GM12878 (cell line): ENCODE results near the gene MCEMP1. TPM values are rescaled to one million over a fixed set of nuclear protein-coding genes. Genes with fewer than 3 reads are reported as not detected.

ENCODE experiments used
- ATAC-seq: fragments of 200-7000 bp; cut with Tn5 transposase; 3 replicates; pipeline ENCODE4 v1.9.1; 2020; ENCODE audit warnings: mild to moderate bottlenecking, moderate library complexity
- BruUV-seq: library from RNA; stranded (reverse); fragments of 400-500 nt; replicated peaks from 2 replicates; lab custom pipeline; 2021; lab: Mats Ljungman, UMichigan
- CTCF ChIA-PET: fragments of 300-600 bp; sonication (Branson Sonifier 250); formaldehyde crosslinking; extraction: SDS; loops from one replicate; lab custom pipeline; 2021; ENCODE audit warnings: inconsistent platforms; lab: Yijun Ruan, JAX
- POLR2A ChIA-PET: fragments of 350-600 bp; formaldehyde crosslinking; extraction: SDS; loops from one replicate; lab custom pipeline; 2021; ENCODE audit warnings: inconsistent platforms; lab: Charles Lee
- RAD21 ChIA-PET: fragments of 300-600 bp; sonication (Branson Sonifier 250); formaldehyde crosslinking; loops from one replicate; lab custom pipeline; 2023; ENCODE audit warnings: antibody characterized with exemption; ENCODE audit not compliant: unreplicated experiment; lab: Charles Lee
- SMC1A ChIA-PET: fragments of 300-600 bp; sonication (Branson Sonifier 250); formaldehyde crosslinking; loops from one replicate; lab custom pipeline; 2023; ENCODE audit not compliant: unreplicated experiment, uncharacterized antibody; lab: Charles Lee
- DNase-seq: peaks from one replicate; pipeline ENCODE4 v3.0.0-alpha.2; 2011; ENCODE audit warnings: low read depth, low spot score
- FAIRE-seq: peaks from 3 replicates; lab custom pipeline; 2011; peaks lifted over from hg19 to GRCh38; lab: Jason Lieb, UNC
- H2AFZ ChIP-seq: 2 replicates; pipeline ENCODE4 v1.6.0; 2011; ENCODE audit warnings: low read depth, low read length, control low read depth; ENCODE audit not compliant: control insufficient read depth
- H3K27ac ChIP-seq: 2 replicates; pipeline ENCODE4 v1.5.1; 2011; ENCODE audit warnings: control low read depth; ENCODE audit not compliant: control insufficient read depth, insufficient read depth
- H3K27me3 ChIP-seq, 2 experiments: replicated peaks in 1 of 2; 2 replicates each; pipeline versions ENCODE4 v1.6.0 to v1.6.1; 2011; ENCODE audit warnings: low read length in 1 of 2; ENCODE audit not compliant: control insufficient read depth in 2 of 2, insufficient read depth in 2 of 2
- H3K36me3 ChIP-seq, 2 experiments: 2 replicates each; pipeline ENCODE4 v1.5.1; 2011; ENCODE audit warnings: low read length in 1 of 2; ENCODE audit not compliant: control insufficient read depth in 2 of 2, insufficient read depth in 2 of 2
- H3K4me1 ChIP-seq: 2 replicates; pipeline ENCODE4 v1.6.1; 2011; ENCODE audit warnings: mild to moderate bottlenecking, low read length, moderate library complexity, mixed read lengths; ENCODE audit not compliant: control insufficient read depth, insufficient read depth
- H3K4me2 ChIP-seq: 2 replicates; pipeline ENCODE4 v1.6.0; 2011; ENCODE audit warnings: control low read depth; ENCODE audit not compliant: control insufficient read depth, insufficient read depth
- H3K4me3 ChIP-seq: fragments of 200-600 bp; sonication (generic); 2 replicates; pipeline ENCODE4 v1.5.1; 2016
- H3K79me2 ChIP-seq: 2 replicates; pipeline ENCODE4 v1.6.0; 2011; ENCODE audit warnings: low read length; ENCODE audit not compliant: control insufficient read depth, insufficient read depth
- H3K9ac ChIP-seq: 2 replicates; pipeline ENCODE4 v1.8.0; 2011; ENCODE audit warnings: low read length, control low read depth, mixed read lengths; ENCODE audit not compliant: control insufficient read depth, insufficient read depth
- H3K9me3 ChIP-seq: replicated peaks from 3 replicates; pipeline ENCODE4 v1.5.1; 2011; ENCODE audit warnings: mild to moderate bottlenecking, low read length; ENCODE audit not compliant: control insufficient read depth, insufficient read depth
- H4K20me1 ChIP-seq: 2 replicates; pipeline ENCODE4 v1.6.0; 2011; ENCODE audit not compliant: control insufficient read depth, insufficient read depth
- BMI1 ChIP-seq: fragments of 450-650 bp; IDR thresholded peaks from 2 replicates; pipeline ENCODE4 v1.6.1; 2016; ENCODE audit warnings: mild to moderate bottlenecking, moderate library complexity, borderline replicate concordance
- CEBPB ChIP-seq, 2 experiments: fragments of 150-350 bp in 1 of 2; IDR thresholded peaks; 2 replicates each; pipeline ENCODE4 v1.6.1; 2012 to 2014; ENCODE audit warnings: low read depth in 2 of 2, low read length in 2 of 2, borderline replicate concordance in 1 of 2, inconsistent platforms in 1 of 2
- CHD1 ChIP-seq: IDR thresholded peaks from 2 replicates; pipeline ENCODE4 v1.6.1; 2012; ENCODE audit warnings: low read depth, low read length, improper control_type of control experiment
- GATAD2B ChIP-seq: fragments of 450-650 bp; conservative IDR thresholded peaks from 2 replicates; pipeline ENCODE4 v1.6.1; 2017; ENCODE audit warnings: low read depth, mild to moderate bottlenecking, moderate library complexity
- KLF5 ChIP-seq: fragments of 450-650 bp; IDR thresholded peaks from 2 replicates; pipeline ENCODE4 v1.6.1; 2014; ENCODE audit warnings: mild to moderate bottlenecking; ENCODE audit not compliant: partially characterized antibody
- NRF1 ChIP-seq: conservative IDR thresholded peaks from 2 replicates; pipeline ENCODE4 v1.6.1; 2011; ENCODE audit warnings: mild to moderate bottlenecking, low read depth, low read length, improper control_type of control experiment
- RAD51 ChIP-seq: fragments of 450-650 bp; IDR thresholded peaks from 2 replicates; pipeline ENCODE4 v1.6.1; 2016; ENCODE audit warnings: moderate library complexity, mild to moderate bottlenecking, inconsistent platforms
- RUNX3 ChIP-seq: IDR thresholded peaks from 2 replicates; pipeline ENCODE4 v1.6.1; 2012; ENCODE audit warnings: low read length, inconsistent platforms
- SIN3A ChIP-seq: IDR thresholded peaks from 2 replicates; pipeline ENCODE4 v1.6.1; 2012; ENCODE audit warnings: low read depth, low read length, improper control_type of control experiment
- SUPT20H ChIP-seq: IDR thresholded peaks from 2 replicates; pipeline ENCODE4 v1.6.1; 2011; ENCODE audit warnings: low read depth, mild to moderate bottlenecking, low read length, moderate library complexity, borderline replicate concordance; ENCODE audit not compliant: control insufficient read depth
- USF1 ChIP-seq: IDR thresholded peaks from 2 replicates; pipeline ENCODE4 v1.6.1; 2011; ENCODE audit warnings: borderline replicate concordance, low read depth, mild to moderate bottlenecking, moderate library complexity, mixed read lengths, low read length; ENCODE audit not compliant: insufficient read depth; ENCODE audit errors: extremely low read length
- ZBED1 ChIP-seq: IDR thresholded peaks from 2 replicates; pipeline ENCODE4 v1.6.1; 2016; ENCODE audit warnings: borderline replicate concordance
- ZBTB11 ChIP-seq: fragments of 450-650 bp; formaldehyde crosslinking; IDR thresholded peaks from 2 replicates; pipeline ENCODE4 v1.5.0; 2022; ENCODE audit warnings: mild to moderate bottlenecking, missing genetic modification characterization
- ZSCAN29 ChIP-seq: fragments of 450-650 bp; IDR thresholded peaks from 2 replicates; pipeline ENCODE4 v1.6.1; 2017; ENCODE audit warnings: mild to moderate bottlenecking, moderate library complexity
- WGBS: methylation state at CpG from one replicate; pipeline ENCODE4 v1.1.6; 2016; ENCODE audit warnings: low lambda C conversion rate; ENCODE audit not compliant: insufficient replicate concordance, insufficient coverage; ENCODE audit errors: missing lambda C conversion rate; 5-methylcytosine and 5-hydroxymethylcytosine counted together
- in situ Hi-C: fragments of 300-500 bp; cut with MboI; formaldehyde crosslinking; loops from 9 replicates; pipeline ENCODE4 v1.14.3; 2018; ENCODE audit warnings: mixed read lengths
- intact Hi-C: fragments of 100-400 bp; cut with micrococcal nuclease; formaldehyde crosslinking; loops from one replicate; pipeline ENCODE4 v1.14.2; 2022; ENCODE audit not compliant: unreplicated experiment
- polyA plus RNA-seq, 11 experiments: library from polyadenylated mRNA; depleted of rRNA in 4 of 11; unstranded in 6 of 11; stranded (reverse) in 5 of 11; fragments of >200 nt; fragmentation: Nextera tagmentation in 4 of 11; fragmentation: Illumina TruSeq in 1 of 11; extraction: Ambion mirVana in 4 of 11; extraction: Trizol in 1 of 11; gene quantifications; 1 replicate in 1 of 11; 2 replicates in 10 of 11; pipeline versions ENCODE4 v1.2.1 to v1.2.3, GENCODE V29; 2011 to 2016; ENCODE audit warnings: inconsistent platforms in 2 of 11, missing spikeins in 2 of 11, low read depth in 1 of 11
- total RNA-seq, 4 experiments: library from RNA; depleted of rRNA in 3 of 4; stranded (reverse); fragments of >200 nt in 3 of 4; fragmentation: Illumina TruSeq in 1 of 4; extraction: Trizol in 1 of 4; gene quantifications; 2 replicates each; pipeline versions ENCODE4 v1.2.1 to v1.2.3, GENCODE V29; 2013 to 2021
- TF ChIP-seq, protein P1 (sequence below): IDR thresholded peaks from 2 replicates; pipeline ENCODE4 v1.6.1; 2012; ENCODE audit warnings: low read depth, low read length, improper control_type of control experiment
- TF ChIP-seq, protein P2 (sequence below): IDR thresholded peaks from 2 replicates; pipeline ENCODE4 v1.6.1; 2011; ENCODE audit warnings: borderline replicate concordance, low read depth, mild to moderate bottlenecking, moderate library complexity, low read length; ENCODE audit not compliant: insufficient read depth, poor library complexity, severe bottlenecking

The MCEMP1 gene
- total and polyA plus RNA-seq, 10 of the 15 experiments (the other 5 are each of a cell fraction or from before 2014, with no cell fraction given), result 0.08 to 0.55 (median 0.26) TPM; not detected in 1

DNA sequence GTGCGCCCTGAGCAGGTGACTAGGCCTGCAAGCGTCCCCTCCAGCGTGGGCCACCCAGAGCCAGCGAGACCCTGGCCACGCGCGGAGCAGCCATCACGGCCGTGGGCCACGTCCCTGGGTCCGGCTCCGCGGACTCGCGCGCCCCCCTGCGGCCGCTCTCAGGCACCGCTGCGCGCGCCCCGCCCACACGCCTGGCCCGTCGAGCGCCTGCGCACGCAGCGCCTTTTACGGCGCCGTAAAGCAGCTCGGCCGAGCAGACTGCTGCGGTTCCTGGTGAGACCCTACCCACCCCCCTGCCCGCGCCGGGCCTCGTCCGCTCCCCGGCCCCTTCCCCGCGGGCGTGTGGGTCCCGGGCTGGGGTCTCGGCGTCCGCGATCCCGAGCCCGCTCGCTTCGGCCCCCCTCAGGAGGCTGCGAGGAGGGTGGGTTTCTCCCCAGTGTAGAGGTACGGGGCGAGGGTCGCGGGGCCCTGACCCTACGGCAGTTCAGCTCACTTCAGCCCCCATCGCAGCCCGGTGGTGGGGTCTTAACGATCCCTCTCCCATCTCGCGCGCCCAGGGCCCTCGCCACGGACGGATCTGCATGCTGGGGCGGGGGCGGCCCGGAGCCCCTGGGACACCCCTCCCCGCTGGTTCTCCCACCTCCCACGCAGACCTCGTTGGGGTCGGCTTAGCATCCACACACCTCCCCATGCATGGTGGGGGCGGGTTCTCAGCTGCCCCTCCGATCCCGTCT is 3.9 kb downstream of the MCEMP1 start, which contains the start of gene TRAPPC5:
TRAPPC5 (plus strand) TSS at position 228 of the 734 bp plus-strand sequence. CDS start 1,421 bp downstream, outside the sequence.
- ChIA-PET RAD21 (interaction anchor here (0.6 to 1.7 kb wide), 23 partner anchors 16 to 581 kb away, joined by 3 to 23 read pairs (median 4); partner anchors contain the start of genes FCER2 and SNAPC2), SMC1A (interaction anchor here (0.6 to 2.9 kb wide), 20 partner anchors 15 to 611 kb away, joined by 3 to 26 read pairs (median 3); partner anchors contain the start of genes FCER2 and ZNF557), CTCF (interaction anchor here (0.6 to 2.5 kb wide), 49 partner anchors 12 to 581 kb away, joined by 3 to 40 read pairs (median 4); partner anchors contain the start of genes CD209, FCER2, MAP2K7 and PET100), POLR2A (interaction anchor here (0.7 to 1.9 kb wide), 6 partner anchors 15 to 293 kb away, joined by 3 to 10 read pairs (median 6); no protein-coding TSS in a partner anchor)
- Histone ChIP-seq H3K4me1 (peaks cover 39% of the 10 kb centered on the region), H3K9me3 (no peaks in the 10 kb centered on the region; the same call in 2 of the 3 replicates), H3K9ac (peak within 1 kb of the TSS; percentile 97), H3K4me2 (peak within 1 kb of the TSS; percentile 88), H4K20me1 (no peaks in the 10 kb centered on the region), H2AFZ (peak within 1 kb of the TSS; percentile 91), H3K27me3 (no peaks in the 10 kb centered on the region), H3K36me3 (peaks cover 0 to 3% of the 10 kb centered on the region in 2 experiments; a peak in 3 of 4 replicates), H3K4me3 (peak within 1 kb of the TSS; percentile 85), H3K27ac (peak within 1 kb of the TSS; percentile 97), H3K79me2 (peaks cover 23% of the 10 kb centered on the region)
- in situ Hi-C loops, result loop anchor here (5.0 kb wide), 1 partner anchor 113 kb away; no protein-coding TSS in a partner anchor
- FAIRE-seq, result peak; percentile 65
- no TSS peak for BruUV-seq
- intact Hi-C loops, result loop anchor here (10.0 kb wide), 1 partner anchor 224 kb away; the partner anchor contains the start of gene MAP2K7
- ATAC-seq, result peak; percentile 79
- DNase-seq, result no peak
- WGBS, result under 1% methylated on average over 64 of the region's 79 CpGs
- TF ChIP-seq USF1 (no peak), RAD51 (no peak), GATAD2B (peak; percentile 95), CHD1 (no peak), ZBTB11 (CRISPR knock-in tag) (no peak), SUPT20H (no peak), SIN3A (0 out of 2 replicates have a peak, but pooled peaks have one; percentile 32), NRF1 (peak; percentile 88), BMI1 (no peak), CEBPB (IDR thresholded peaks at IDR 0.05; ENCODE audit: borderline replicate concordance in 1 of 2, low read depth in 2 of 2, low read length in 2 of 2) (no peak), ZBED1 (no peak), ZSCAN29 (peak; percentile 65; the same call in 1 of the 2 replicates), KLF5 (peak; percentile 70), RUNX3 (peak; percentile 57)
- TF ChIP-seq, protein P1, sequence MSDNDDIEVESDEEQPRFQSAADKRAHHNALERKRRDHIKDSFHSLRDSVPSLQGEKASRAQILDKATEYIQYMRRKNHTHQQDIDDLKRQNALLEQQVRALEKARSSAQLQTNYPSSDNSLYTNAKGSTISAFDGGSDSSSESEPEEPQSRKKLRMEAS, result no peak; the same call in 1 of the 2 replicates
- TF ChIP-seq, protein P2, sequence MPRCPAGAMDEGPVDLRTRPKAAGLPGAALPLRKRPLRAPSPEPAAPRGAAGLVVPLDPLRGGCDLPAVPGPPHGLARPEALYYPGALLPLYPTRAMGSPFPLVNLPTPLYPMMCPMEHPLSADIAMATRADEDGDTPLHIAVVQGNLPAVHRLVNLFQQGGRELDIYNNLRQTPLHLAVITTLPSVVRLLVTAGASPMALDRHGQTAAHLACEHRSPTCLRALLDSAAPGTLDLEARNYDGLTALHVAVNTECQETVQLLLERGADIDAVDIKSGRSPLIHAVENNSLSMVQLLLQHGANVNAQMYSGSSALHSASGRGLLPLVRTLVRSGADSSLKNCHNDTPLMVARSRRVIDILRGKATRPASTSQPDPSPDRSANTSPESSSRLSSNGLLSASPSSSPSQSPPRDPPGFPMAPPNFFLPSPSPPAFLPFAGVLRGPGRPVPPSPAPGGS, result peak; percentile 36
